ENCODE measurements around the gene LSS. TPM values are rescaled to one million over a fixed set of nuclear protein-coding genes. Genes with fewer than 3 reads are reported as not detected.

LSS gene
- total RNA-seq, 1 donor from 2014 or later, result 43.7 TPM

- H3K4me3 ChIP-seq (ENCODE audit: low read depth, low read length), result no peak overlapping the region
- no peak for TF ChIP-seq CTCF (IDR thresholded peaks at IDR 0.05; ENCODE audit: insufficient read depth, low read length, severe bottlenecking)
- H3K36me3 ChIP-seq (ENCODE audit: control insufficient read depth, insufficient read depth, low read length), result peaks cover 30% of the 10 kb centered on the region
- DNase-seq (ENCODE audit: low read depth) (no peak), FAIRE-seq (no peak)
- H3K27me3 ChIP-seq (ENCODE audit: control insufficient read depth, insufficient read depth, low read length), result no peaks in the 10 kb centered on the region
These were observed 21.7 kb upstream of the LSS start for GRCh38 chr21:46250146-46250725.

- DNase-seq (ENCODE audit: low read depth), result no peak
- no peak overlapping the region for H3K4me3 ChIP-seq (ENCODE audit: low read depth, low read length)
- FAIRE-seq, result no peak
- peaks cover 27% of the 10 kb centered on the region for H3K36me3 ChIP-seq (ENCODE audit: control insufficient read depth, insufficient read depth, low read length)
- TF ChIP-seq CTCF (IDR thresholded peaks at IDR 0.05; ENCODE audit: insufficient read depth, low read length, severe bottlenecking), result no peak
- no peaks in the 10 kb centered on the region for H3K27me3 ChIP-seq (ENCODE audit: control insufficient read depth, insufficient read depth, low read length)
These were observed 20.3 kb upstream of the LSS start for GRCh38 chr21:46248827-46249226.

- FAIRE-seq, result no peak
- H3K36me3 ChIP-seq (ENCODE audit: control insufficient read depth, insufficient read depth, low read length), result peaks cover 26% of the 10 kb centered on the region
- H3K4me3 ChIP-seq (ENCODE audit: low read depth, low read length), result no peak overlapping the region
- no peaks in the 10 kb centered on the region for H3K27me3 ChIP-seq (ENCODE audit: control insufficient read depth, insufficient read depth, low read length)
- no peak for TF ChIP-seq CTCF (IDR thresholded peaks at IDR 0.05; ENCODE audit: insufficient read depth, low read length, severe bottlenecking)
- DNase-seq (ENCODE audit: low read depth), result no peak
These were observed 19.8 kb upstream of the LSS start for GRCh38 chr21:46248422-46248782.

GRCh38 chr21:46247699-46248421 is 19.3 kb upstream of the LSS start:
- FAIRE-seq, result no peak
- H3K36me3 ChIP-seq (ENCODE audit: control insufficient read depth, insufficient read depth, low read length), result peaks cover 30% of the 10 kb centered on the region
- TF ChIP-seq CTCF (IDR thresholded peaks at IDR 0.05; ENCODE audit: insufficient read depth, low read length, severe bottlenecking), result no peak

GRCh38 chr21:46246345-46246744 is 17.8 kb upstream of the LSS start:
- H3K27me3 ChIP-seq (ENCODE audit: control insufficient read depth, insufficient read depth, low read length), result no peaks in the 10 kb centered on the region
- no peak for DNase-seq (ENCODE audit: low read depth)
- no peak overlapping the region for H3K4me3 ChIP-seq (ENCODE audit: low read depth, low read length)
- no peak for FAIRE-seq
- no peak for TF ChIP-seq CTCF (IDR thresholded peaks at IDR 0.05; ENCODE audit: insufficient read depth, low read length, severe bottlenecking)
- peaks cover 32% of the 10 kb centered on the region for H3K36me3 ChIP-seq (ENCODE audit: control insufficient read depth, insufficient read depth, low read length)

More at GRCh38 chr21:46247699-46248421, 19.3 kb upstream of the LSS start:
- Histone ChIP-seq H3K27me3 (ENCODE audit: control insufficient read depth, insufficient read depth, low read length) (no peaks in the 10 kb centered on the region), H3K4me3 (ENCODE audit: low read depth, low read length) (no peak overlapping the region)
- no peak for DNase-seq (ENCODE audit: low read depth)
